ENCODE data around the gene SKAP1. TPM values are rescaled to one million over a fixed set of nuclear protein-coding genes. Genes with fewer than 3 reads are reported as not detected.
"Not testable (repeated sequence)": the region's sequence is repeated elsewhere in the genome, so short reads cannot be mapped to it uniquely, and the experiment has no call there.

Gene SKAP1
- polyA plus RNA-seq, 3 donors, result 9.0 to 9.9 (median 9.6) TPM

- no peak for DNase-seq
Observed at GRCh38 chr17:48373883-48374282, 56.1 kb downstream of the SKAP1 start.

- no peak for DNase-seq
Observed at GRCh38 chr17:48373130-48373830, 56.7 kb downstream of the SKAP1 start.

- not testable (repeated sequence) for DNase-seq
Observed at GRCh38 chr17:48368967-48369366, 61.0 kb downstream of the SKAP1 start.

GRCh38 chr17:48368352-48368908 is 61.6 kb downstream of the SKAP1 start:
- DNase-seq, result no peak

- DNase-seq, result no peak
Observed at GRCh38 chr17:48363161-48363560, 66.9 kb downstream of the SKAP1 start.

GRCh38 chr17:48360861-48361633 is 69.0 kb downstream of the SKAP1 start:
- DNase-seq, result not testable (repeated sequence)

GRCh38 chr17:48357779-48358602 is 72.0 kb downstream of the SKAP1 start:
- DNase-seq, result no peak

GRCh38 chr17:48356866-48357265 is 73.1 kb downstream of the SKAP1 start:
- no peak for DNase-seq

- DNase-seq, result no peak
Observed at GRCh38 chr17:48352630-48353029, 77.4 kb downstream of the SKAP1 start.

GRCh38 chr17:48351911-48352332 is 78.1 kb downstream of the SKAP1 start:
- peak; percentile 65 for DNase-seq

- DNase-seq, result no peak
Observed at GRCh38 chr17:48348352-48348751, 81.7 kb downstream of the SKAP1 start.

GRCh38 chr17:48347177-48347576 is 82.8 kb downstream of the SKAP1 start:
- DNase-seq, result no peak

- no peak for DNase-seq
Observed at GRCh38 chr17:48344251-48344650, 85.8 kb downstream of the SKAP1 start.

- DNase-seq, result no peak
Observed at GRCh38 chr17:48340916-48341315, 89.1 kb downstream of the SKAP1 start.

- no peak for DNase-seq
Observed at GRCh38 chr17:48338720-48339119, 91.3 kb downstream of the SKAP1 start.

- not testable (repeated sequence) for DNase-seq
Observed at GRCh38 chr17:48337903-48338302, 92.1 kb downstream of the SKAP1 start.

- no peak for DNase-seq
Observed at GRCh38 chr17:48336986-48337385, 93.0 kb downstream of the SKAP1 start.

GRCh38 chr17:48335858-48336500 is 94.0 kb downstream of the SKAP1 start:
- peak; percentile 87 for DNase-seq

- no peak for DNase-seq
Observed at GRCh38 chr17:48335146-48335784, 94.7 kb downstream of the SKAP1 start.

- no peak for DNase-seq
Observed at GRCh38 chr17:48333034-48333530, 96.9 kb downstream of the SKAP1 start.

GRCh38 chr17:48330887-48331286 is 99.1 kb downstream of the SKAP1 start:
- DNase-seq, result no peak

All from renal pelvis (tissue), 4 donors.